GM13976 (cell line): ENCODE measurements around the gene DIS3L2.

Experiments
- DNase-seq: peaks from one replicate; pipeline ENCODE4 v3.0.0; 2012; ENCODE audit warnings: low spot score
- CTCF ChIP-seq: IDR thresholded peaks from 2 replicates; pipeline ENCODE4 v1.5.1; 2012; ENCODE audit warnings: borderline replicate concordance, mild to moderate bottlenecking; ENCODE audit not compliant: insufficient read depth; ENCODE audit errors: extremely low read depth, missing control alignments, control extremely low read depth
- in situ Hi-C: fragments of 300-500 bp; cut with MboI; formaldehyde crosslinking; loops from one replicate; pipeline ENCODE4 v1.12.0; 2022; ENCODE audit warnings: low sequenced_read_pairs, mixed read lengths, inconsistent platforms; ENCODE audit not compliant: unreplicated experiment

DIS3L2 gene

DNA sequence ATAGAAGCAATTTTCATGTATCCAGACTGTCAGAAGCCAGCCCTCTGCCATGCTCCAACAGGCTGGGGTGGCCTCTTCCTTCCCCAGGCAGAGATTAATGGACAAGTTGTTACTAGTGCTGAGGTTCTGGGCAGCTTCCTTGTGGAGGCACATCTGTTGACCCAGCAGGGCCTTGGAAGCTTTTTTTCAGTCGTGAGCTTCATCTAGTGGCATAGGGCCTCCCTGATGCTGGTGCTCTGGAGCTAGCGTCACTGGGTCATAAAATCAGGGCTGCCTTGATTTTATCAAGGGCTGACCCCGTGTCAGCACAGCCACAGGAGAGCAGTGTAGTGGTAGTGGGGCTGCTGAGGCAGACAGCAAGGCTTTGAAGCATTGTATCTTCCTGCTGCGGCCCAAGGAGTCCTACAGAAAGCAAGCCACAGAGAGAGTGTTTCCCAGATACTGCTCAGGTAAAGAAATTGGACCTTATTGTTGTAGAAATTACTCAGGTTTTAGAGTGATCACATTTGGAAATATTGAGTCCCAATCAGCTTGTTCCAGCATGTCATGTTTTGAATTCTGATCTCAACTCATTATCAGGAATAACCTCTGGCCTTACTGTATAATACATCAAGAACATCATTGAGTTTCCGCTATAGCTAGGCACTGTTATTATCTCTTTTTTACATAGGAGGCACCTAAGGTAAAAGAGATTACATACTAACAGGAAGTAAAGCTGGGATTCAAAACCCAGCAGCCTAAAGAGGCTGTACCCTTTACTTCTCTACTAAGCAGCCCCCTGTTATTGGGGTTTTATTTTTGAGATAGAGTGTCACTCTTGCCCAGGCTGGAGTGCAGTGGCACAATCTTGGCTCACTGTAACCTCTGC, 324.7 kb downstream of the DIS3L2 start:
- in situ Hi-C loops = no loop called here
- no peak for DNase-seq
- TF ChIP-seq CTCF = no peak

DNA sequence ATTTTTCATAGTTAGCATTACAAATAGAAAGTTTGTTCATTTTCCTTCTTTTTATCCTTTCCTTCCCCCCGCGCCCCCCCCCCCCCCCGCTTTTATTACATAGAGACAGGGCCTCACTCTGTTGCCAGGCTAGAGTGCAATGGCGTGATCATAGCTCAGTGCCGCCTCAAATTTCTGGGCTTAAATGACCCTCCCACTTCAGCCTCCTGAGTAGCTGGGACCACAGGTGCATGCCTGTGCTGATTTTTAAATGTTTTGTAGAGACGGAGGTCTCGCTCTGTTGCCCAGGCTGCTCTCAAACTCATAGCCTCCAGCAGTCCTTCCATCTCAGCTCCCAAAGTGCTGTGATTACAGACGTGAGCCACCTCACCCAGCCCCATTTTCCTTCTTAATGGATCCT, 325.8 kb downstream of the DIS3L2 start:
- in situ Hi-C loops = no loop called here
- no peak for DNase-seq

GRCh38 chr2:232288489-232289030, 327.0 kb downstream of the DIS3L2 start:
- DNase-seq = no peak
- in situ Hi-C loops = no loop called here
- no peak for TF ChIP-seq CTCF

More for the DNA sequence above, 325.8 kb downstream of the DIS3L2 start:
- TF ChIP-seq CTCF = no peak

GRCh38 chr2:232290668-232291067, 329.2 kb downstream of the DIS3L2 start:
- no peak for TF ChIP-seq CTCF
- in situ Hi-C loops = no loop called here
- DNase-seq = no peak

DNA sequence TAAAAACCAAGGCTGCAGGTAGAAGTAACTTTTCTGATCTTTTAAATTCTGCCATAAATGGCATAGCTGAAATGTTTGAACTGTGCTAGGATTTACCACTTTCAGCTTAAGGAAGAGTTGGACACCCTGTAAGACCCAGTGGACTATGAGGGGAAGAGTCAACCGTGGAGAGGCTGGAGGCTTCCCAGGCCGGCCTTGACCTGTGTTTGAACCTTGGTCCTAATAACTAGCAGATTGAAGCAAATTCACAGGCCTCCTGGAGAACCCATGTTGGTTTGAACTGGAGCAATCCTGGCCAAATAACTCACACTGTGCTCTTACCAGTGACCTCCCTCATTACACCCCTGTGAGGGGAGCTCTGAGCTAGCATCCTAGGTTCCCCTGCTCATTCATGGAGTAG, 329.8 kb downstream of the DIS3L2 start:
- TF ChIP-seq CTCF = no peak
- in situ Hi-C loops = no loop called here

DNA sequence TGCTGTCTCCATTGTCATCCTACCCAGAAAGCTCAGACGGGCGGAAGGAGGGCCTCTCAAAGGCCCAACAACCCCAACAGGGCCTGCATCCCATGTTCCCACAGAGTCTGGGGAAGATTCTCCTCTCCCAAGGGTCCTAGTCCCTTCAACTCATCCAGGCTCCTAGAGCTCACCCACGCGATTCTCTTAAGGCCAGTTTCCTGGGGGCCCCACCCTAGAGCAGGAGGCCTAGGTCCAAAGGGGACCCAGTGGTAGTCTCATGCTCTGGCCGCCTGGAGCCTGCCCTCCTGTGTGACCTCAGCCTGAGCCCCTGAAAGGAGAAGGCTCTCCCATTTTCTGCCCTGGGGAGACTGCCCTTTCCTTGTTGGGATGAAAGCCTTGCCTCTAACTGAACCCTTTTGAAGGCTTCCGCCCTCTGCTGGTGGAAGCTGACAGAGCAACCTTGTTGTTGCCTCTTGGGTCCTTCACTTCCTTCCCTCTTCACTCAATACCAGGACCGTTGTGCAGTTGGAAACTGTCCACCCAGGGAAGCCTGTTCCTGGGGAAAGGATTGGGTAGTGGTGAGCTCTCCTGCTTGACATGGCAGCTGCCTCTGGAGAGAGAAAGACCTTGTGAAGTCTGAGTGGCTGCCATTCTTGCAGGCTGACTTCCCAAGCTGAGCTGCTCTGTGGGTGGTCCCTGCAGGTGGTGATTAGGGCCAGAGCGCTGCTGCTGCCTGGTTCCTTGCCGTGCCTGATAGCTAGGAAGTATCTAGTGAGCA, 331.1 kb downstream of the DIS3L2 start:
- in situ Hi-C loops = no loop called here
- peak; percentile 73 for DNase-seq
- peak; percentile 58 for TF ChIP-seq CTCF

More for the DNA sequence above, 329.8 kb downstream of the DIS3L2 start:
- DNase-seq = no peak
